IPS-15b (cell line): Measurements from ENCODE around the gene EOLA1.

Source experiments
- H3K27me3 ChIP-seq: one replicate; pipeline ENCODE4 v1.6.1; 2013; ENCODE audit warnings: low read length; ENCODE audit not compliant: control insufficient read depth, insufficient read depth
- H3K36me3 ChIP-seq: one replicate; pipeline ENCODE4 v1.6.1; 2013; ENCODE audit warnings: low read length; ENCODE audit not compliant: control insufficient read depth, insufficient read depth
- H3K4me1 ChIP-seq: one replicate; pipeline ENCODE4 v1.6.1; 2013; ENCODE audit warnings: mild to moderate bottlenecking, low read length; ENCODE audit not compliant: control insufficient read depth, insufficient read depth
- H3K4me3 ChIP-seq: one replicate; pipeline ENCODE4 v1.5.1; 2013; ENCODE audit warnings: low read depth, low read length
- H3K9ac ChIP-seq: one replicate; pipeline ENCODE4 v1.6.1; 2013; ENCODE audit warnings: low read depth, mild to moderate bottlenecking, low read length
- H3K9me3 ChIP-seq: one replicate; pipeline ENCODE4 v1.6.1; 2013; ENCODE audit warnings: mild to moderate bottlenecking, low read length; ENCODE audit not compliant: control insufficient read depth, insufficient read depth

Gene EOLA1

DNA sequence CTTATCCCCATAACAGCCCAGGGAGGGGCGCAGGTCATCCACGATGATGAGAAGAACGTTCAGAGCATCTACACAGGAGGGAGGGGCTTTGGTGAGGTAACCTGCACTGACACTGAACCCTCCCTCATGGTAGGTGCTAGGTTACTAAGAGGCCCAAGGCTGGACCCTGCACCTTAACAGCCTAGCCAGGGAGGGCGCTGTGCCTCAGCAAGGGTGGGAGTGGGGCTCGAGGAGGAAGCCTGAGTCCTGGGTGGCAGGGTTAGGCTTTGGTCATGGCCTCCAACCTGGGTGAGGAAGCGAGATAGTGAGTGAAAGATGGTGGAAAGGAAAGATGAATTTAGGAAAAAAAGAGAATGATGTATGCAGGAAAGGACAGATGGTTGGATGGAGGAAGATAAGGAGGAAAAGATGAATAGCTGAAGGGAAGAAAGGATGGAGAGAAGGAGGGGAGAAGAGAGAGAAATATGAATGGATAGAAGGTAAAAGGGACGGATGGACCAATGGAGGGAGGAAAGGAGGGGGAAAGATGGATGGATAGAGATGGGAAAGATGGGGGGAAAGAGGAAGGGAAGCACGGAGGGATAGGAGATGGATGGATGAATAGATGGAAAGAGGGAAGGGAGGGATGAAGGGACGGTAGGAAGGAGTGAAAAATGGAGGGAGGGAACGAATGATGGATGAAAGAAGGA lies 36.4 kb upstream of the EOLA1 start:
- no peaks in the 10 kb centered on the region for H3K36me3 ChIP-seq
- no peaks in the 10 kb centered on the region for H3K9me3 ChIP-seq
- H3K27me3 ChIP-seq, result no peaks in the 10 kb centered on the region
- H3K4me1 ChIP-seq, result no peaks in the 10 kb centered on the region
- H3K4me3 ChIP-seq, result peak overlapping the region; percentile 52
- H3K9ac ChIP-seq, result no peak overlapping the region

- Histone ChIP-seq H3K36me3 (no peaks in the 10 kb centered on the region), H3K27me3 (no peaks in the 10 kb centered on the region), H3K9ac (no peak within 1 kb of the TSS), H3K9me3 (no peaks in the 10 kb centered on the region), H3K4me3 (peak within 1 kb of the TSS; percentile 52), H3K4me1 (no peaks in the 10 kb centered on the region)
Measured at GRCh38 chrX:149504915-149505651, 35.7 kb upstream of the EOLA1 start, which contains the start of gene IDS. Gene IDS (minus strand): TSS chrX:149505306. CDS start chrX:149505137, 169 bp downstream.

GRCh38 chrX:149505671-149506070 lies 35.1 kb upstream of the EOLA1 start:
- H3K4me1 ChIP-seq, result peaks cover 2% of the 10 kb centered on the region
- H3K27me3 ChIP-seq, result no peaks in the 10 kb centered on the region
- H3K9me3 ChIP-seq, result no peaks in the 10 kb centered on the region
- H3K36me3 ChIP-seq, result no peaks in the 10 kb centered on the region
- H3K9ac ChIP-seq, result no peak overlapping the region
- no peak overlapping the region for H3K4me3 ChIP-seq

DNA sequence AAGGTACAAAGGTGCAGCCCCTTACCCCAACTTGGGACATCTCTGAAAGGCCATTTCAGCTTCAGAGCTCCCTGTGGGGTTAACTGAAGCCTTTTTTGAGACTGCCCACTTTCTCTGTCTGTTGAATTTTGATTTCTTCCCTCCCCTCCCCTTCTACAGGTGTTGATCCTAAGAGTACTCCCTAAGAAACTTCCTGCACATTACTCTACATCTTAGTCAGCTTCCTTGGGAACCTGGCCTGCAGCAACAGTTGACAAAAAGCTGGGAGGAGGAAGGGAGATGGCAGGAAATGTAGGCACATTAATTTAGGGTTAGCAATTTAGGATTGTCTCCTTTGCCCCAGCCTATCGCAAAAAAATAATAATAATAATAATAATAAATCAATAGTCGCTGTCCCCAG lies 34.5 kb upstream of the EOLA1 start:
- no peak overlapping the region for H3K4me3 ChIP-seq
- H3K9ac ChIP-seq, result no peak overlapping the region
- no peaks in the 10 kb centered on the region for H3K9me3 ChIP-seq
- H3K36me3 ChIP-seq, result no peaks in the 10 kb centered on the region
- H3K4me1 ChIP-seq, result peaks cover 2% of the 10 kb centered on the region
- no peaks in the 10 kb centered on the region for H3K27me3 ChIP-seq

- Histone ChIP-seq H3K9me3 (no peaks in the 10 kb centered on the region), H3K4me3 (no peak overlapping the region), H3K4me1 (peaks cover 2% of the 10 kb centered on the region)
Measured at GRCh38 chrX:149508467-149508866, 32.3 kb upstream of the EOLA1 start.

GRCh38 chrX:149510386-149510785 lies 30.4 kb upstream of the EOLA1 start:
- no peak overlapping the region for H3K4me3 ChIP-seq
- no peaks in the 10 kb centered on the region for H3K36me3 ChIP-seq
- peaks cover 2% of the 10 kb centered on the region for H3K4me1 ChIP-seq
- no peaks in the 10 kb centered on the region for H3K27me3 ChIP-seq
- no peak overlapping the region for H3K9ac ChIP-seq
- no peaks in the 10 kb centered on the region for H3K9me3 ChIP-seq

More at GRCh38 chrX:149508467-149508866, 32.3 kb upstream of the EOLA1 start:
- Histone ChIP-seq H3K27me3 (no peaks in the 10 kb centered on the region), H3K9ac (no peak overlapping the region), H3K36me3 (no peaks in the 10 kb centered on the region)

DNA sequence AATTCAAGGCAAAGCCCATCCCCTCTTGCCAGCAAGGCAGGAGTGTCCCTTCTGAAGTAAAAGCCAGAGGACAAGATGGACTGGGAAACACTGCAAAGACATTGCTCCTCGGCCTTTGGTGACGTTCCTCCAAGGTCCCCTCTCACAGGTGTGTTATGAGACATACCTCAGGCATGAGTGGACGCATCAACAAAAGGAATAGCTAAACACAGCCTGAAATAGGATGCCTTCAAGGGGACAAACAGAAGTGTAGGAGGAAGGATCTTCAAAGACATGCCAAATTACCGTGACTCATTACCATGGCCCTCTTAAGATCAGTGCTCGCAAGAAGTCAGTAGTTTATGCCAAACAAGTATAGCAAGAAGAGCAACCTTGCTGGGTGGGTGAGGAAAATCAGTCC lies 29.7 kb upstream of the EOLA1 start:
- H3K4me3 ChIP-seq, result no peak overlapping the region
- H3K9ac ChIP-seq, result no peak overlapping the region
- H3K4me1 ChIP-seq, result peaks cover 2% of the 10 kb centered on the region
- H3K36me3 ChIP-seq, result no peaks in the 10 kb centered on the region
- no peaks in the 10 kb centered on the region for H3K27me3 ChIP-seq
- no peaks in the 10 kb centered on the region for H3K9me3 ChIP-seq

DNA sequence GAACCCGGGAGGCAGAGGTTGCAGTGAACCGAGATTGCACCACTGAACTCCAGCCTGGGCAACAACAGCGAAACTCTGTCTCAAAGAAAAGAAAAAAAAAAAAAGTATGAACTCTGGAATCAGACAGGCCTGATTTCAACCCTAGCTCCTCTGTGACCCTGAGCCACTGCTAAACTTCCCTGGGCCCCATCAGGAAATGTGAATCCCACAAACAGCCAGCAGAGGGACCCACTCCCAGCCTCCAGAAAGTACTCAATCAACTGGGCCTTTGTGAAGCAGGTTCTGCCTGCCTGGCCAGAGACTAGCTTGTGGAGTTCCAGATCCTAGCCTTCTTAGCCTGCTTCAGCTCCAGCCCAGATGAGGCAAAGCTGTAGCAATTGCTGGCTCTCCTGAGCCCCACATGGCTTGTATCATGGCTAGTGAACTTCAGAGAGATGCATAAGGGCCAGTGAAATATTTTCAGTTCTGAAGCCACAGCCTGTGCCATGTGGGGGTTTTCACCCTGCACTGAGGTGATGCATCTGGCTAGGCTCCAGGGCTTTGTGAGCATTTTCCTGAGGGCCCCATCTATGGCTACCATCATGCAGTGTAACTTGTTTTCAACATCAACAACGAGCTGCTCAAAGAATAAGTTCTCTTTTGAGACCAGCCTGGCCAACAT lies 28.5 kb upstream of the EOLA1 start:
- no peak overlapping the region for H3K4me3 ChIP-seq
- no peaks in the 10 kb centered on the region for H3K27me3 ChIP-seq
- H3K36me3 ChIP-seq, result no peaks in the 10 kb centered on the region
- peaks cover 2% of the 10 kb centered on the region for H3K4me1 ChIP-seq
- no peak overlapping the region for H3K9ac ChIP-seq
- no peaks in the 10 kb centered on the region for H3K9me3 ChIP-seq

GRCh38 chrX:149513825-149514428 lies 26.9 kb upstream of the EOLA1 start:
- Histone ChIP-seq H3K27me3 (no peaks in the 10 kb centered on the region), H3K9ac (no peak overlapping the region), H3K4me3 (no peak overlapping the region), H3K9me3 (no peaks in the 10 kb centered on the region), H3K4me1 (peaks cover 2% of the 10 kb centered on the region), H3K36me3 (no peaks in the 10 kb centered on the region)

- no peaks in the 10 kb centered on the region for H3K4me1 ChIP-seq
- H3K36me3 ChIP-seq, result no peaks in the 10 kb centered on the region
- H3K4me3 ChIP-seq, result no peak overlapping the region
- H3K27me3 ChIP-seq, result no peaks in the 10 kb centered on the region
- no peak overlapping the region for H3K9ac ChIP-seq
- H3K9me3 ChIP-seq, result no peaks in the 10 kb centered on the region
Measured at GRCh38 chrX:149515954-149516602, 24.7 kb upstream of the EOLA1 start.

DNA sequence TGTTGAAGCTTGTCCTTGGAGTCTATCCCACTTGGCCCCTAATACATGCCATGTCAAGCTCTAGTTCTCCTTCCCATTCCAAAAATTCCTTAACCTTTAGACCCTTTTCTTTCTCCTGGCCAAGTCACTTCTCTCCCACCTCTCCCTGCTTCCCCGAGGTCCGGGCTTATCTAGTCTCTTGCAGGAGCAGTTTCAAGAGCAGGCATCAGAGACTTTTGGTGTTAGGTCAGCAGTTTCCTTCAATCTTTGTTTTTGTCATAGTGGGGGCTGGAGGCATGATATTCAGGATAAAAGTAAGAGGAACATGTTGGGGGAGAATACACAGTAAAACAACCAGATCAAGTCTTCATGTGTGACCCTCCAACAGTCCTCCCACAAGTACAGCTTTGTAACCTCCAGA lies 24.2 kb upstream of the EOLA1 start:
- no peaks in the 10 kb centered on the region for H3K9me3 ChIP-seq
- no peak overlapping the region for H3K4me3 ChIP-seq

More for the DNA sequence above, 24.2 kb upstream of the EOLA1 start:
- no peaks in the 10 kb centered on the region for H3K36me3 ChIP-seq
- H3K27me3 ChIP-seq, result no peaks in the 10 kb centered on the region
- no peaks in the 10 kb centered on the region for H3K4me1 ChIP-seq
- H3K9ac ChIP-seq, result no peak overlapping the region
